Neural cell (in vitro differentiated cells): Measurements from ENCODE around the gene GPANK1. TPM values are rescaled to one million over a fixed set of nuclear protein-coding genes. Genes with fewer than 3 reads are reported as not detected.

Experiments used
- H2AFZ ChIP-seq: fragments of 200-600, 300-800 bp; sonication (generic), shearing (Covaris generic); 2 replicates; pipeline ENCODE4 v1.6.0; 2014; ENCODE audit warnings: low read depth, mild to moderate bottlenecking, antibody characterized with exemption, low read length, moderate library complexity
- H3F3A ChIP-seq: fragments of 200-600 bp; shearing (Covaris generic); 2 replicates; pipeline ENCODE4 v1.6.1; 2016; ENCODE audit warnings: mild to moderate bottlenecking, moderate library complexity, mixed read lengths, antibody characterized with exemption, low read length; ENCODE audit not compliant: insufficient read depth, poor library complexity, severe bottlenecking
- H3K27ac ChIP-seq: fragments of 200-600, 300-800 bp; sonication (generic), shearing (Covaris generic); 2 replicates; pipeline ENCODE4 v1.5.1; 2014; ENCODE audit warnings: mild to moderate bottlenecking, low read length, moderate library complexity
- H3K27me3 ChIP-seq: fragments of 300-800, 200-600 bp; sonication (generic), shearing (Covaris generic); 2 replicates; pipeline ENCODE4 v1.6.0; 2014; ENCODE audit warnings: mild to moderate bottlenecking, low read depth, low read length, moderate library complexity; ENCODE audit not compliant: insufficient read depth
- H3K36me3 ChIP-seq: fragments of 300-800, 200-600 bp; sonication (generic), shearing (Covaris generic); 2 replicates; pipeline ENCODE4 v1.5.1; 2014; ENCODE audit warnings: mild to moderate bottlenecking, antibody characterized with exemption, low read length, moderate library complexity; ENCODE audit not compliant: insufficient read depth
- H3K4me2 ChIP-seq: fragments of 300-800, 200-600 bp; sonication (generic), shearing (Covaris generic); 2 replicates; pipeline ENCODE4 v1.6.0; 2014; ENCODE audit warnings: mild to moderate bottlenecking, low read length
- H3K4me3 ChIP-seq: fragments of 300-800, 200-600 bp; sonication (generic), shearing (Covaris generic); 2 replicates; pipeline ENCODE4 v1.5.1; 2014; ENCODE audit warnings: mild to moderate bottlenecking, low read length, moderate library complexity
- H3K79me2 ChIP-seq: fragments of 200-600 bp; shearing (Covaris generic); replicated peaks from 2 replicates; pipeline ENCODE4 v1.6.0; 2014; ENCODE audit warnings: mild to moderate bottlenecking, low read length, moderate library complexity; ENCODE audit not compliant: insufficient read depth
- H3K9ac ChIP-seq: fragments of 300-800, 200-600 bp; sonication (generic), shearing (Covaris generic); 2 replicates; pipeline ENCODE4 v1.6.1; 2016; ENCODE audit warnings: mild to moderate bottlenecking, low read length, mixed read lengths
- H3K9me2 ChIP-seq: fragments of 200-600 bp; shearing (Covaris generic); 2 replicates; pipeline ENCODE4 v1.6.1; 2016; ENCODE audit warnings: mild to moderate bottlenecking, low read length, mixed read lengths; ENCODE audit not compliant: insufficient read depth
- H3K9me3 ChIP-seq: fragments of 200-600, 300-800 bp; sonication (generic), shearing (Covaris generic); 2 replicates; pipeline ENCODE4 v1.6.1; 2016; ENCODE audit warnings: mild to moderate bottlenecking, mixed run types, low read length, moderate library complexity, mixed read lengths
- H4K20me1 ChIP-seq: fragments of 200-600 bp; shearing (Covaris generic); 2 replicates; pipeline ENCODE4 v1.6.1; 2016; ENCODE audit warnings: mild to moderate bottlenecking, mixed run types; ENCODE audit not compliant: insufficient read depth
- EP300 ChIP-seq: fragments of 450-650 bp; conservative IDR thresholded peaks from 2 replicates; pipeline ENCODE4 v1.6.1; 2014; ENCODE audit warnings: antibody characterized with exemption, mild to moderate bottlenecking, moderate library complexity; ENCODE audit not compliant: poor library complexity, severe bottlenecking
- EZH2 ChIP-seq: fragments of 200-600, 300-800 bp; shearing (Covaris generic), sonication (generic); IDR thresholded peaks from 2 replicates; pipeline ENCODE4 v1.6.1; 2014; ENCODE audit warnings: antibody characterized with exemption, low read length, borderline replicate concordance, mild to moderate bottlenecking; ENCODE audit not compliant: insufficient read depth, poor library complexity, severe bottlenecking
- MXI1 ChIP-seq: fragments of 450-650 bp; conservative IDR thresholded peaks from 2 replicates; pipeline ENCODE4 v1.6.1; 2014; ENCODE audit warnings: antibody characterized with exemption, mild to moderate bottlenecking; ENCODE audit not compliant: poor library complexity, severe bottlenecking
- POLR2AphosphoS5 ChIP-seq: IDR thresholded peaks from 2 replicates; pipeline ENCODE4 v1.6.1; 2012
- RAD21 ChIP-seq: fragments of 450-650 bp; conservative IDR thresholded peaks from 2 replicates; pipeline ENCODE4 v1.6.1; 2014; ENCODE audit warnings: antibody characterized with exemption, mild to moderate bottlenecking, moderate library complexity
- SMC3 ChIP-seq: fragments of 450-650 bp; conservative IDR thresholded peaks from 2 replicates; pipeline ENCODE4 v1.6.1; 2014; ENCODE audit warnings: antibody characterized with exemption, mild to moderate bottlenecking, moderate library complexity; ENCODE audit not compliant: poor library complexity
- TAF1 ChIP-seq: IDR thresholded peaks from 2 replicates; pipeline ENCODE4 v1.6.1; 2012; ENCODE audit warnings: low read depth
- polyA plus RNA-seq: library from polyadenylated mRNA; depleted of rRNA; stranded (reverse); fragments of >200 nt; gene quantifications from 2 replicates; pipeline ENCODE4 v1.2.3, GENCODE V29; 2014
- TF ChIP-seq, protein P1 (sequence below): fragments of 450-650 bp; IDR thresholded peaks from 2 replicates; pipeline ENCODE4 v1.5.1; 2014; ENCODE audit warnings: antibody characterized with exemption, mild to moderate bottlenecking, moderate library complexity; ENCODE audit not compliant: poor library complexity, severe bottlenecking
- TF ChIP-seq, protein P2 (sequence below): IDR thresholded peaks from 2 replicates; pipeline ENCODE4 v1.6.1; 2012; ENCODE audit warnings: borderline replicate concordance

The GPANK1 gene
- polyA plus RNA-seq, 1 donor from 2014 or later = 18.4 TPM

DNA sequence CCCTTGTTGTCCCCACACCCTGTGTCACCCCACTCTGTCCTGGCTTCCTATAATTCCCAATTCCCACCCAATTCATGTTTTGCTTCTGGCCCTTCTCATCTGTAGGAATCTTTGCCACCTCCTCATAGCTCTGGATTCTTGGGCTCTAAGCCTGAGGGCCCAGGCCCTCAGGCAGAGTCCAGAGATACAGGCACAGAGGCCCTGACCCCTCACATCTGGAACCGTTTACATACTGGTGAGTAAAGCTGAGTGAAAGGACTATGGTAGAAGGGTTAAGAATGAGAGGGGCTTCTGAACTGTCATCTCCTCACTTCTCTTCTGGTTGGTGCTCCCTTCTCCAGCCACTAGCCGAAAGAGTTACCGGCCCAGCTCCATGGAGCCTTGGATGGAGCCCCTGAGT is 30.7 kb downstream of the GPANK1 start:
- H4K20me1 ChIP-seq = no peaks in the 10 kb centered on the region
- no peak overlapping the region for H3K4me2 ChIP-seq
- H3K79me2 ChIP-seq = no peaks in the 10 kb centered on the region
- H3K27me3 ChIP-seq = no peaks in the 10 kb centered on the region
- H3K9ac ChIP-seq = no peak overlapping the region
- no peak overlapping the region for H2AFZ ChIP-seq
- no peaks in the 10 kb centered on the region for H3K9me3 ChIP-seq
- no peak overlapping the region for H3K27ac ChIP-seq
- no peak overlapping the region for H3K4me3 ChIP-seq
- TF ChIP-seq SMC3 (no peak), POLR2AphosphoS5 (no peak), TAF1 (no peak)
- TF ChIP-seq, protein P1, sequence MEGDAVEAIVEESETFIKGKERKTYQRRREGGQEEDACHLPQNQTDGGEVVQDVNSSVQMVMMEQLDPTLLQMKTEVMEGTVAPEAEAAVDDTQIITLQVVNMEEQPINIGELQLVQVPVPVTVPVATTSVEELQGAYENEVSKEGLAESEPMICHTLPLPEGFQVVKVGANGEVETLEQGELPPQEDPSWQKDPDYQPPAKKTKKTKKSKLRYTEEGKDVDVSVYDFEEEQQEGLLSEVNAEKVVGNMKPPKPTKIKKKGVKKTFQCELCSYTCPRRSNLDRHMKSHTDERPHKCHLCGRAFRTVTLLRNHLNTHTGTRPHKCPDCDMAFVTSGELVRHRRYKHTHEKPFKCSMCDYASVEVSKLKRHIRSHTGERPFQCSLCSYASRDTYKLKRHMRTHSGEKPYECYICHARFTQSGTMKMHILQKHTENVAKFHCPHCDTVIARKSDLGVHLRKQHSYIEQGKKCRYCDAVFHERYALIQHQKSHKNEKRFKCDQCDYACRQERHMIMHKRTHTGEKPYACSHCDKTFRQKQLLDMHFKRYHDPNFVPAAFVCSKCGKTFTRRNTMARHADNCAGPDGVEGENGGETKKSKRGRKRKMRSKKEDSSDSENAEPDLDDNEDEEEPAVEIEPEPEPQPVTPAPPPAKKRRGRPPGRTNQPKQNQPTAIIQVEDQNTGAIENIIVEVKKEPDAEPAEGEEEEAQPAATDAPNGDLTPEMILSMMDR = no peak
- TF ChIP-seq, protein P2, sequence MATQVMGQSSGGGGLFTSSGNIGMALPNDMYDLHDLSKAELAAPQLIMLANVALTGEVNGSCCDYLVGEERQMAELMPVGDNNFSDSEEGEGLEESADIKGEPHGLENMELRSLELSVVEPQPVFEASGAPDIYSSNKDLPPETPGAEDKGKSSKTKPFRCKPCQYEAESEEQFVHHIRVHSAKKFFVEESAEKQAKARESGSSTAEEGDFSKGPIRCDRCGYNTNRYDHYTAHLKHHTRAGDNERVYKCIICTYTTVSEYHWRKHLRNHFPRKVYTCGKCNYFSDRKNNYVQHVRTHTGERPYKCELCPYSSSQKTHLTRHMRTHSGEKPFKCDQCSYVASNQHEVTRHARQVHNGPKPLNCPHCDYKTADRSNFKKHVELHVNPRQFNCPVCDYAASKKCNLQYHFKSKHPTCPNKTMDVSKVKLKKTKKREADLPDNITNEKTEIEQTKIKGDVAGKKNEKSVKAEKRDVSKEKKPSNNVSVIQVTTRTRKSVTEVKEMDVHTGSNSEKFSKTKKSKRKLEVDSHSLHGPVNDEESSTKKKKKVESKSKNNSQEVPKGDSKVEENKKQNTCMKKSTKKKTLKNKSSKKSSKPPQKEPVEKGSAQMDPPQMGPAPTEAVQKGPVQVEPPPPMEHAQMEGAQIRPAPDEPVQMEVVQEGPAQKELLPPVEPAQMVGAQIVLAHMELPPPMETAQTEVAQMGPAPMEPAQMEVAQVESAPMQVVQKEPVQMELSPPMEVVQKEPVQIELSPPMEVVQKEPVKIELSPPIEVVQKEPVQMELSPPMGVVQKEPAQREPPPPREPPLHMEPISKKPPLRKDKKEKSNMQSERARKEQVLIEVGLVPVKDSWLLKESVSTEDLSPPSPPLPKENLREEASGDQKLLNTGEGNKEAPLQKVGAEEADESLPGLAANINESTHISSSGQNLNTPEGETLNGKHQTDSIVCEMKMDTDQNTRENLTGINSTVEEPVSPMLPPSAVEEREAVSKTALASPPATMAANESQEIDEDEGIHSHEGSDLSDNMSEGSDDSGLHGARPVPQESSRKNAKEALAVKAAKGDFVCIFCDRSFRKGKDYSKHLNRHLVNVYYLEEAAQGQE = no peak
- H3K9me2 ChIP-seq = no peaks in the 10 kb centered on the region
- no peaks in the 10 kb centered on the region for H3K36me3 ChIP-seq
- no peaks in the 10 kb centered on the region for H3F3A ChIP-seq

DNA sequence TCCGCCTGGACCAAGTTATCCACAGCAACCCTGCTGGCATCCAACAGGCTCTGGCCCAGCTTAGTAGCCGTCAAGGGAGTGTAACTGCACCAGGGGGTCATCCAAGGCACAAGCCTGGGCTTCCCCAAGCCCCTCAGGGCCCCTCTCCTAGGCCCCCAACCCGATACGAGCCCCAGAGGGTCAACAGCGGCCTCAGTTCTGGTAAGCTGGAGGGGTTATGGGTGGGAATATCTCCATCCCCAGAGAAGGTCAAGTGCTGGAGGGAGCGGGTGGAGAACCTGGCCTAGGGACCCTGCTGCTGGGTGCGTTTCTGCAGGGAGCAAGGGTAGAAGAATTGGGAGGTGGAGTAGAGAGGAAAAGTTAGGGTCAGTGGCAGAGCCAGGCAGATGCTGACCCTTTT is 31.4 kb downstream of the GPANK1 start:
- Histone ChIP-seq H3K27ac (no peak overlapping the region), H3K79me2 (peaks cover 3% of the 10 kb centered on the region), H3K4me3 (no peak overlapping the region), H3K27me3 (no peaks in the 10 kb centered on the region), H3K9me2 (no peaks in the 10 kb centered on the region), H3K9me3 (no peaks in the 10 kb centered on the region), H4K20me1 (no peaks in the 10 kb centered on the region), H3K36me3 (no peaks in the 10 kb centered on the region), H3F3A (no peaks in the 10 kb centered on the region), H3K9ac (no peak overlapping the region), H3K4me2 (no peak overlapping the region), H2AFZ (no peak overlapping the region)
- TF ChIP-seq, protein P1 = no peak
- no peak for TF ChIP-seq TAF1
- no peak for TF ChIP-seq EP300
- no peak for TF ChIP-seq EZH2
- TF ChIP-seq RAD21 = no peak
- TF ChIP-seq, protein P2 = no peak
- TF ChIP-seq MXI1 = no peak
- no peak for TF ChIP-seq POLR2AphosphoS5
- no peak for TF ChIP-seq SMC3
